DND-41 (cell line): ENCODE results near the gene SLC2A13.

Experiments used
- CTCF ChIP-seq: IDR thresholded peaks from 2 replicates; pipeline ENCODE4 v1.5.1; 2012; ENCODE audit warnings: borderline replicate concordance, low read length, moderate library complexity, mild to moderate bottlenecking; ENCODE audit not compliant: poor library complexity, severe bottlenecking; ENCODE audit errors: extremely low read depth
- EZH2 ChIP-seq: IDR thresholded peaks from 3 replicates; pipeline ENCODE4 v1.6.1; 2012; ENCODE audit warnings: borderline replicate concordance, low read depth, mild to moderate bottlenecking, moderate library complexity, low read length, inconsistent platforms; ENCODE audit not compliant: severe bottlenecking

DNA sequence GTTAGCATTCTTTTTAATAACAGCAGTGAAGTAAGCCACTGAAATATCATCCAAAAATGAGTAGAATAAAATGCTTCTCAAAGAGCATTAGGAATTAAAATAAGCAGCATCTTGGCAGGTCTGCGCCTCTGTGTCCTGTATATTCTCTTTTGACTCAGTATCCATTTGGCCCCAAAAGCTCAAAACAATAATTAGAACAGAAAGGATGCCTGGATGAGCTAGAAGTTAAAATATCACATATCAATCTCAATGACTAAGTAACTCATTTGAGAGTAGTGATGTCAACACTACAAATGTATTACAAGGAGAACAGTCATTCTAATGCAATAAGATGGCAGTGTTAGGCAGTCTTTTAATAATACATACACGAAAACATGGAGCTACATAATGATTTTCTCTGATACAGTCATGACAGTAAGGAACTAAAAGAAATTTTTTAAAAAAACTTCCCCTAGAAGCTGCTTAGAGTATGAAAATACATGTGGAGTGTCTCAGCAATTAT is 325.4 kb downstream of the SLC2A13 start:
- no peak for TF ChIP-seq CTCF
- TF ChIP-seq EZH2: no peak
